Measurements from ENCODE around the gene TUBD1.
"Not testable (repeated sequence)": the region's sequence is repeated elsewhere in the genome, so short reads cannot be mapped to it uniquely, and the experiment has no call there.

Gene TUBD1

GRCh38 chr17:59848778-59849177 lies 44.0 kb downstream of the TUBD1 start:
- FAIRE-seq (no peak), DNase-seq (ENCODE audit: insufficient read length) (no peak)
- TF ChIP-seq POLR2A (IDR thresholded peaks at IDR 0.05; ENCODE audit: low read depth, low read length) (no peak), TAF1 (IDR thresholded peaks at IDR 0.05; ENCODE audit: borderline replicate concordance, low read depth, low read length) (no peak), POLR2AphosphoS5 (IDR thresholded peaks at IDR 0.05; ENCODE audit: low read depth, low read length) (no peak)

- DNase-seq (ENCODE audit: insufficient read length) (no peak), FAIRE-seq (no peak)
- TF ChIP-seq POLR2A (IDR thresholded peaks at IDR 0.05; ENCODE audit: low read depth, low read length): no peak
- TF ChIP-seq TAF1 (IDR thresholded peaks at IDR 0.05; ENCODE audit: borderline replicate concordance, low read depth, low read length): no peak
- TF ChIP-seq POLR2AphosphoS5 (IDR thresholded peaks at IDR 0.05; ENCODE audit: low read depth, low read length): no peak
These were observed 44.4 kb downstream of the TUBD1 start for GRCh38 chr17:59848385-59848668.

- TF ChIP-seq POLR2AphosphoS5 (IDR thresholded peaks at IDR 0.05; ENCODE audit: low read depth, low read length) (no peak), TAF1 (IDR thresholded peaks at IDR 0.05; ENCODE audit: borderline replicate concordance, low read depth, low read length) (no peak)
- DNase-seq (ENCODE audit: insufficient read length) (no peak), FAIRE-seq (peak; percentile 73)
These were observed 46.2 kb downstream of the TUBD1 start for GRCh38 chr17:59846394-59847165.

GRCh38 chr17:59845595-59846393 lies 46.9 kb downstream of the TUBD1 start:
- no peak for TF ChIP-seq TAF1 (IDR thresholded peaks at IDR 0.05; ENCODE audit: borderline replicate concordance, low read depth, low read length)
- peak; percentile 48; the same call in 1 of the 2 replicates for TF ChIP-seq POLR2AphosphoS5 (IDR thresholded peaks at IDR 0.05; ENCODE audit: low read depth, low read length)
- TF ChIP-seq POLR2A (IDR thresholded peaks at IDR 0.05; ENCODE audit: low read depth, low read length): peak; percentile 52; the same call in 1 of the 2 replicates
- DNase-seq (ENCODE audit: insufficient read length): no peak
- FAIRE-seq: no peak

DNA sequence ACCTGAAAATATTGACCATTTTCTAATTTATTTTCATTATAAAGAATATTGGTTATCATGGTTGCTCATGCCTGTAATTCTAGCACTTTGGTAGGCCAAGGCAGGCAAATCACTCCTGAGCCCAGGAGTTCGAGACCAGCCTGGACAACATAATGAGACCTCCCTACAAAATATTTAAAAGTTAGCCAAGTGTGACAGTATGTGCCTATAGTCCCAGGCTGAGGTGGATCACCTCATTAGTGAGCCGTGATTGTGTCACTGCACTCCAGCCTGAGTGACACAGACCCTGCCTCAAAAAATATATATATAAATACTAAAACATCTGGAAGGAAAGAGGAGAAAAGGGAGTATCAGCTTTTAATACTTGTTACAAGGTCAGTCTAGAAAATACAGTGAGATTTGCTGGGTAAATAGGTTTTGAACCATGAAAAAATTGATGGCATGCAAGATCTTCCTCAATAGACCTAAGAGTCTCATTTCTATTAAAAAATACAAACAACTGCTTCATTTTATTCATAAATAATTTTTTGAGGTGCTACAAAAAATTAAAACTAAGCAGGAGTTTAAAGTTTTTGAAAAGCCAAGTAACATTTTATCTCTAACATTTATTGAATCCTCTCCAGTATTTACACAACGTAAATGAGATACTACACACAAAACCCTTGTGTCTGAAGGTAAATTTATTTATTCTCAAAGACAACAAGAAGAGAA lies 47.7 kb downstream of the TUBD1 start:
- DNase-seq (ENCODE audit: insufficient read length): no peak
- no peak for FAIRE-seq
- no peak for TF ChIP-seq POLR2A (IDR thresholded peaks at IDR 0.05; ENCODE audit: low read depth, low read length)

GRCh38 chr17:59842901-59843652 lies 49.7 kb downstream of the TUBD1 start:
- no peak for DNase-seq (ENCODE audit: insufficient read length)
- TF ChIP-seq POLR2AphosphoS5 (IDR thresholded peaks at IDR 0.05; ENCODE audit: low read depth, low read length) (peak; percentile 89), TAF1 (IDR thresholded peaks at IDR 0.05; ENCODE audit: borderline replicate concordance, low read depth, low read length) (no peak), POLR2A (IDR thresholded peaks at IDR 0.05; ENCODE audit: low read depth, low read length) (peak; percentile 67)
- FAIRE-seq: no peak

DNA sequence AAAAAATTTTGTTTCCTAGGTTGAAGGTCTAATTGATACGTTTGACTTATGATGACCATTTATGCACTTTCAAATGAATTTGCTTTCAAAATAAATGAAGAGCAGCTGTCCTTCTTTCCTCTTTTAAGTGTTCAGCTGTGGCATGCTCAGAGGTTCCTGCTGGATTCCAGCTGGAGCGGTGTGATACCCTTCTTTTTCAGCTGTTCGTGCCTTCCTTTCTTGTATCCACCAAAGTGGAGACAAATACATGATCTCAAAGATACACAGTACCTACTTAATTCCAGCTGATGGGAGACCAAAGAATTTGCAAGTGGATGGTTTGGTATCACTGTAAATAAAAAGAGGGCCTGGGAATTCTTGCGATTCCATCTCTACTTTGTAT lies 50.9 kb downstream of the TUBD1 start:
- peak; percentile 30 for FAIRE-seq
- not testable (repeated sequence) for DNase-seq (ENCODE audit: insufficient read length)

- FAIRE-seq; DNase-seq (ENCODE audit: insufficient read length): not testable (repeated sequence)
- TF ChIP-seq POLR2A (IDR thresholded peaks at IDR 0.05; ENCODE audit: low read depth, low read length): peak; percentile 58; the same call in 1 of the 2 replicates
These were observed 51.5 kb downstream of the TUBD1 start for GRCh38 chr17:59841091-59841881.

DNA sequence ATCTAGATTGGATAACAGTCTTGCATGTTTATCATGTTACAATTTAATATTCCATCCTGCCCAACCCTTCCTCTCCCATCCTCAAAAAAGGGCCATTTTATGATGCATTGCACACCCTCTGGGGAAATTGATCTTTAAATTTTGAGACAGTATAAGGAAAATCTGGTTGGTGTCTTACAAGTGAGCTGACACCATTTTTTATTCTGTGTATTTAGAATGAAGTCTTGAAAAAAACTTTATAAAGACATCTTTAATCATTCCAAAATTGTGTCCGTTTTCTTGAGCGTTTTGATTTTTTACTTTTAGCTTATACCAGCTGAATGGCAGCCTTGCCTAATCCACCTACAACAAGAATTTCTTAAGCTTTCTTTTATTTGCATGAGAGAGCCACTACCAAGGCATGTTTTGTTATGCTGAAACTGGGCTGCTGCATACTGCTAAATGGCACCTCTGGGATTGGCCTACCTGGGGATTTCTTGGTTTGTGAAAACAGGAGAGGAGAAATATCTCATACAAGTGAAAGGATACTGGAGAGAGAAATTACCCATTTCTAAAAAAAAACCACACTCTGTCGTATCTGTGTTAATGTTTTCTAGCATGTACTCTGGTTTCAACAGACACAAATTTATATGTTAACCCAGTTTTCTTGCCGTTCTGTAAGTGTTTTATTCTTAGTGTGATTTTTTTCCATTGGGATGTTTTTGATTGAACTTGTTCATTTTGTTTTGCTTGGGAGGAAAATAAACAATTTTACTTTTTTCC lies 52.2 kb downstream of the TUBD1 start:
- DNase-seq (ENCODE audit: insufficient read length): no peak
- peak; percentile 50; the same call in 1 of the 2 replicates for TF ChIP-seq POLR2AphosphoS5 (IDR thresholded peaks at IDR 0.05; ENCODE audit: low read depth, low read length)
- TF ChIP-seq POLR2A (IDR thresholded peaks at IDR 0.05; ENCODE audit: low read depth, low read length): no peak; the same call in 1 of the 2 replicates

DNA sequence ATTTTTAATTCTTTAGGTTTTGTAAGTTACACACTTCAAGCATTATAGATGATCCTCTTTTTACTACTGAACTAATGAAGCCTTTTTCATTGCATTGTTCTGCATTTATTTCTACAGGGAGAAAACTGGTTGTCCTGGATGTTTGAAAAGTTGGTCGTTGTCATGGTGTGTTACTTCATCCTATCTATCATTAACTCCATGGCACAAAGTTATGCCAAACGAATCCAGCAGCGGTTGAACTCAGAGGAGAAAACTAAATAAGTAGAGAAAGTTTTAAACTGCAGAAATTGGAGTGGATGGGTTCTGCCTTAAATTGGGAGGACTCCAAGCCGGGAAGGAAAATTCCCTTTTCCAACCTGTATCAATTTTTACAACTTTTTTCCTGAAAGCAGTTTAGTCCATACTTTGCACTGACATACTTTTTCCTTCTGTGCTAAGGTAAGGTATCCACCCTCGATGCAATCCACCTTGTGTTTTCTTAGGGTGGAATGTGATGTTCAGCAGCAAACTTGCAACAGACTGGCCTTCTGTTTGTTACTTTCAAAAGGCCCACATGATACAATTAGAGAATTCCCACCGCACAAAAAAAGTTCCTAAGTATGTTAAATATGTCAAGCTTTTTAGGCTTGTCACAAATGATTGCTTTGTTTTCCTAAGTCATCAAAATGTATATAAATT lies 53.0 kb downstream of the TUBD1 start:
- TF ChIP-seq POLR2A (IDR thresholded peaks at IDR 0.05; ENCODE audit: low read depth, low read length) (peak; percentile 51; the same call in 1 of the 2 replicates), TAF1 (IDR thresholded peaks at IDR 0.05; ENCODE audit: borderline replicate concordance, low read depth, low read length) (no peak)
- FAIRE-seq (no peak), DNase-seq (ENCODE audit: insufficient read length) (no peak)

More for the DNA sequence above, 52.2 kb downstream of the TUBD1 start:
- no peak for FAIRE-seq

Measured in GM12892 (cell line).